ENCODE results near the gene CDC26.

GRCh38 chr9:113299800-113300292 is 24.5 kb upstream of the CDC26 start:
- TF ChIP-seq POLR2A (IDR thresholded peaks at IDR 0.05; ENCODE audit: low read depth) (no peak), CTCF (IDR thresholded peaks at IDR 0.05) (no peak), POLR2AphosphoS5 (IDR thresholded peaks at IDR 0.05) (no peak)
